ENCODE results near the gene RNF150.

Gene RNF150

DNA sequence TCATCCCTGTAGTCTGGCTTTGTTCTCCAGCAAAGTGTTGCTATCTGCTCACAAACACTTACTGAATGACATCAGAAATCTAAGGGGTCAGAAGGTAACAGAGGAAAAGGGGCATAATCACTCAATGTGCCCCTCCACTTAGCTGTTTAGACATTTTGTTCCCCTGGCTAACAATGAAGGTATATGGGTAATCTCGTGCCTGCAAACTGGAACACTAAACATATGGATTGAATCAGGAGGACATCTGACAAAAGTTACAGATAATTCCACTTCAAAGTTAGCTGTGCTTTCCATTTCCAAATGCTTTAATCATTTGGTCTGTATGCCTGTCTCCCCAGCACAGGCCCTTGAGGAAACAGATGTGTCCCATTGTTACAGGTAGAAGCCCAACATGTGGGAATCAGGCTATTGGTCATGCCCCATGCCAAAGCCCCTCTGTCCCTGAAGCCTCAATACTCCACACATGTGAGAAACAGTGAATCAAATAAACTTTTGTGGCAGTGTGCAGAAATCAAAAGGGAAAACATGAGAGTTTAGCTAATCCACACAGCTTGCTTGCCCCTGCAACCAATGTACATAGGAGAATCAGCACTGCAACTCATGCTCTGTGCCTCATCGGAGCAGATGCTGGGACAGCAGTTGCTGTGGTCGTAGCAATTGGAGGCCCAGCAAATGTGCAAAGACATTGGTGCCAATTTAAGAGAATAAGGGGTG, 111.7 kb downstream of the RNF150 start:
- DNase-seq = no peak

DNA sequence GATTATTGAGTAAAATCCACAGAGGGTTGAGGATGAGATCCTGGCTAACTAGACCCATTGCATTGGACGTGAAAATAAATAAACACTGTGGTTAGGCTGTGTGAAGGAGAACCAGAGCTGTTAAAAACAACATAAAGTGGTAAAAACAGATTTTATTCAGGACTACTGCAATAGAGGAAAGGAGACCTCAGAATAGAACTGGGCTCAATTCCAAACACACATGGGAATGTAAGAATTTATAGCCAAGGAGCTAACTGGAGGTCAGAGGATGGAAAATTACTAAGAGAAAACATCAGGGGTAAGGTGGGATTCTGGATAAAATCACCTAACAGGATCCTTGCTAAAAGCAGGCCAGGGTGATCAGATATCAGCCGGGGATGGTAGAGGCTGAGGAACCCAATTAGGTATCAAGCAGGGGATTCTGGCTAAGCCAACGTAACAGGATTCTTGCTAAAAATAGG, 112.4 kb downstream of the RNF150 start:
- DNase-seq = no peak

DNA sequence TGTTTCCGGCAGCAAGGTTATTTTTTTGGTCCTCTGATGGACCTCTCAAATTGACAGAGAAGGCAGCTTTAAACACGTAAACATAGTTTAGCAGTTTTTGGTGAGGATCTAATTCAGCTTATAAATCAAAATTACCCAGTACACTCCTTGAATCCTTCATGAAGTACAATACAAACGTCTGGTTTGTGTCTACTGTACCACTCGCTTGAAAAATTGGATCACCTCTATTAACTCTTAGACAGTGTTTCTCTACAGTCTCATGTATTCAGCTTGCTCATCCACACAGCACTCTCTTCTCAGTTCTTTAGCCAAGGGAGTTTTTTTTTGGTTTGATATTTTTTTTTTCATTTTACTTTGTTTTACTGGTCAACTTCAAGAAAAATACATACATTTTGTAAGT, 113.5 kb downstream of the RNF150 start:
- DNase-seq = no peak

DNA sequence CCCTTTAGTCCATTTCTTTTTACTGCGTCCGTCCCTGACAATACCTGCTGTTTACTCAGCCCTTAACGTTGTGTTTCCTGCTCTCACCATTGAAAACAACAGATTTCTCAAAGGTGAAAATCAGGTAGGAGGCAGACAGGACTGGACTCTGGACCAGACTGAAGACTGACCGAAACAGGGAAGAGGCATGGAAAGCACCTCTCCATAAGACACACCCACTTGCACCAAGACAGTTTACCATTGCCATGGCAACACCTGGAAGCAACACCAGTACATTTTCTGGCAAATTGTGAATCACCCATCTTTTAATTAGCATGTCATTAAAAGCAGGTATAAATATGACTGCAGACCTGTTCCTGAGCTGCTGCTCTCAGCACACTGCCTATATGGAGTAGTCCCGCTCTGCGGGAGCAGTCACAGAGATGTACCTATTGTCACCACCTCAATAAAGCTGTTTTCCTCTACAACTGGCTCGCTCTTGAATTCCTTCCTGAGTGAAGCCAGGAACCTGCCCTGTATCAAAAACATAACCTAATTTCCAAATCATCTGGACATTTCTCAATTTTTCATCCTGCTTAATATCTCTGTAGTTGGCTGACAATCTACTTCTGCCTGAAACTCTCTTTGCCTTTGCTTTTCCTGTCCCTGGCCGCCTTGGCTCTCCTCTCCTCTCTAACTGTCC, 117.0 kb downstream of the RNF150 start:
- DNase-seq = no peak

DNA sequence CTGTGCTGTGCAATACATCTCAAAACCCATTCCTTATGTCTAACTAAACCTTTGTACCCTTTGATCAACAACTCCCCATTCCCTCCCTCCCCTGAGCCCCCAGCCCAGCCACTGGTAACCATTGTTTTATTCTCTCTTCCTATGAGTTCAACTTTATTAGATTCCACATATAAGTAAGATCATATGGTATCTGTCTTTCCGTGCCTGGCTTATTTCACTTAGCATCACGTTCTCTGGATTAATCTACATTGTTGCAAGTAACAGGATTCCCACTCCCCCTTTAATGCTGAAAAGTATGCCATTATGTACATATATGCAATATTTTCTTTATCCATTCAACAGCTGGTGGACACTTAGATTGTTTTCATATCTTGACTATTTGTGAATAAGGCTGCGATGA, 119.4 kb downstream of the RNF150 start:
- no peak for DNase-seq

DNA sequence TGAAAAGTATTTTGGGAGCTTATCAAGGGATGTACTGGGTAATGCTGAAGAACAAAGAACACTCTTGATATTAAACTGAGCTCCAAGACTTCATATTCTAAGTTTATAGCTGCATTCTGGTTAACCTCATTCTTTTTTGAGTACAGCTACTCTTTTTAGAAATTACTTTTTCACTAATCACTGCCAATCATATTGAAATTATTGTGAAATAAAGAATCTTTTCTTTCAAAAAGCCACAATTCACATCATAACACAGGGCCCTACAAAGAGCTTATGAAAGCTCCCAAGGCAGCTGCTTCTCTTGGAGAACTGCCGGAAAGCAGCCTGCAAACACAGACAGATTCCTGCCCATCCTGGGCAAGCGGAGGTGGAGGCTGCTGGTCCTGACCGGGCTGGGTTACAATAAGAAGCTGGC, 121.4 kb downstream of the RNF150 start:
- DNase-seq = no peak

DNA sequence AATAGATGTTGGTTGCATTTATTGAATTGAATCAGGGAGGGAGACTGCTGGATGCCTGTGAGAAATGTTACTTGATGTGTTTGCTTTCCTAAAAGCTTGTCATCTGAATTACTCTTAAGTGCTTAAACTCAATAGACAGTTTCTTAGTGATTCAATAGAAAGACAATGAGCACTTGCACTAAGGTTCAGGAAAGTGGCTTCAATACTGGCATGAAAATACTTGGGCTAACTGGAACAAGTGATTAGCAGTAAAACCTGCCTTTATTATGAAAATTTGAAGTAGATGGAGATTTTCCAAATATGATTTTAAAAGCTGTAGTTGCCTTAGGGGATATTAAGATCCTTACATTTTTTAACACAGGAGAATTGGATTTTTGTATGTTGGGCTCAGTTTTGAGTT, 123.3 kb downstream of the RNF150 start:
- DNase-seq = no peak

DNA sequence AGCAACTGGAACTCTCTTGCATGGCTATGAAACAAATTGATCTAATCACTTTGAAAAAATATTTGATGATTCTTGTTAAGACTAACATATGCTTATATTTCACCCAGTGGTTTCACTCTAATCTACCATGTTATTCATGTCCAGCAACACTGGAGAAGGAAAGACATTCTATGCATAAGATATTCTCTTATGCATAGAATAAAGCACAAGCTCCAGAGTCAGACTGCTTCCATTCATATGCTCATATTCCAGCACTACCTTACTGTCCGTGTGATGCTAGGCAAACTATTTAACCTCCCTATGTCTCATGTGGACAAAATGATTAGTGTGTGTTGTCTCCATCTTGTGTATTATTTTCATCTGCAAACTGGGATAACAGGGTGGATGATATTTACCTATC, 124.1 kb downstream of the RNF150 start:
- DNase-seq = no peak

DNA sequence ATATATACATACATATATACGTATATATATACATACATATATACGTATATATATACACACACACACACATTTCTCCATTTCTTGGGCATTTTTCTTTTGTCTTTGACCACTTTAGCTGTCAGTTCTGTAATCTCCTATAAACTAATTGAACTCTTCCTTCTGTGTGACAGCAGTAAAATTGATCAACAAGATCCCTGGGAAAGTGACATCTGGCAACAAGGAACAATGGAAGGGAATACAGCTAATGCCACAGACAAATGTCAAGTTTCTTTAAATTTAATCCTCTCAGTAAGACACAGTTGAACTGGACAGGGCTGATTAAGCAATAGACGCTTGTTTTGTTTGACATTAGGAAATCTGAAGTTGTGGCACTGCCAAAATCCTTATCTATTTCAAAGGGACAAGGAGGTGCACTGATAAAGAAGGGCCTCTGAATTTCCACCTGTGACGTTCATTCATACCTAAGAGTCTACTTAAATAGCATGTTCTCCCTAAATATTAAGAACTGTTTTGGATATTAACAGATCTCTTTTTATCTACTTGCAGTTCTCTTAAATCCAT, 126.9 kb downstream of the RNF150 start:
- DNase-seq = no peak

DNA sequence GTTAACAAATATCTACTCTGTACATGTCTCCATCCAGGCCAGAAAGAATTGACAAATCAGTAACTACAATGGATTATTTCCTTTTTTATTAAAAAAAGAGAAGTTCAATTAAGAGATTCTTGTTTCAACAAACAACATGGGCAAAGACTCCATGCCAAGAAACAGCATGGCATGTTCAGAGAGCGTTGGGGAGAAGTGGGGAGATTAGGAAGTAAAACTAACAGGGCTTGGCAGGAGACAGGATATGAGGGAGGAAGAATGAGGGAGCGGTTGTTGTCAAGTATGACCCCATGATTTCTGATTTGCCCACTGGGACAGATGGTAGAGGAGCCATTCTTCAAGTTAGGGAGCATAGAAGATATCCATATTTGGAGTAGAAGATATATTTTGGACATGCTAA, 128.4 kb downstream of the RNF150 start:
- DNase-seq = no peak

DNA sequence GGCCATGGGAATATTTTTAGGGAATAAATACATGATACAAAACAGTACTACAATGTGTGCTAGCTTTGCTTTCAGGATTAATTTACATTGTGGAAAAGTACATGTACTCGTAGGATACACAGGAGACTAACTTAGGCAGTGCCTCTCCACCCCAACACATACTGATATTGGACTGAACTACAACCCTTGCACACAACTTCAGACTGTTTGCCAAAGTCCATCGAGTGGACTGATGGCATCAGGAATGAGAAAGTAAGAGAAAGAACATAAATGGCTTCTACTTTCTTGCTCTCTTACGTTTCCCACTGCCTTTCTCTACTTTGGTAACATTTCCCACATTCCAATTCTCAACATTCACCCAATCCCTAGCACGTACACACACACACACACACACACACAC, 130.1 kb downstream of the RNF150 start:
- no peak for DNase-seq

DNA sequence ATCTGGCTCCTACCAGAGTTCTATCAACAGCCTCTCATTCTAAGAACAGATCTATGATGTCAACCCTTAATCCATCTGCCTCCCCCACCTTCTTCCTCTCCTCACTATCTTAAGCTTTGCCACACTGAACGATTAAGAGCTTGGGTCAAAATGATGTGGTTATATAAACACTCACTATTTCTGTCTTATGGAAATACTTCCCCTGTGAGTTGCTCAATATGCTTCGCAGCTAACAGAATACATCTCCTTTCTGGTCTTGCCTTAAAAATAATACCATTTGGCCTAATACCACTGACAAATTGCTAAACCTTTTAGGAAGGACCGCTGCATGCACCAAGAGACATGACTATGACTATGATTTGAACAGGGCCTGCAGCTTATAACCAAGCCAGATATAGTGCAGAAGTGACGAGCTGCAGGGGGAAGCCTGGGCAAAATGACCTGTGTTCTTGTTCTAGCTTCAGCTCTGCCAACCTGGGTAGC, 130.9 kb downstream of the RNF150 start:
- DNase-seq = no peak

DNA sequence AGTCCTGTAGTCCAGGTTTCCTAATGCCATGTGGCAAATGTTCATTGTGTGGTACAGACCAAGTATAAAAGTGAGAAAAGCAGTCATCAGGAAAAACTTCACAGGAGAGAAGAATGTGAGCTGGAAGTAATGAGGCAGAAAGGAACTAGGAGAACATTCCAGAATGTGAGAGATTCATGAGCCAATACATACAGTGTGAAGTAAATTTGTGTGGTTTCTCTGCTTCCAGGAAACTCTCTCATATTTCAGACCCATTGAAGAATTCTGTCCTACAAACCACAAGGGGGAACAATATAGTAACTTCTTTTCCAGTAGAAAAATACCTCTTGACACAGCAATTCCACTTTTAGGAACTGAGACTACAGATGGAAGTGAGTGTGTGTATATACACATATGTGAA, 136.5 kb downstream of the RNF150 start:
- no peak for DNase-seq

DNA sequence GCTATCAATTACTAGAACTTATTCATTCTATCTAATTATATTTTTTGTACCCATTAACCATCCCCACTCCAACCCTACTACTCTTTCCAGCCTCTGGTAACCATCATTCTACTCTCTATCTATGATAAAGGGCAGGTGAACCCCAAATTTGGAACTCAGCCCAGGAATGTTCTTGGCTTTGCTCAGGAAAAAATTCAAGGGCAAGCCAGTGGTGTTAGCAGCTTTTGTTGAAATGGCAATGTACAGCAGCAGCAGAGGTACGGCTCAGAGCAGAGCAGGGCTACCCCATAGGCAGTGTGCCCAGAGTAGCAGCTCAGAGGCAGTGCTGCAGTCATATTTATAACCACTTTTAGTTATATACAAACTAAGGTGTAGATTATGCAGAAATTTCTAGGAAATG, 138.2 kb downstream of the RNF150 start:
- no peak for DNase-seq

DNA sequence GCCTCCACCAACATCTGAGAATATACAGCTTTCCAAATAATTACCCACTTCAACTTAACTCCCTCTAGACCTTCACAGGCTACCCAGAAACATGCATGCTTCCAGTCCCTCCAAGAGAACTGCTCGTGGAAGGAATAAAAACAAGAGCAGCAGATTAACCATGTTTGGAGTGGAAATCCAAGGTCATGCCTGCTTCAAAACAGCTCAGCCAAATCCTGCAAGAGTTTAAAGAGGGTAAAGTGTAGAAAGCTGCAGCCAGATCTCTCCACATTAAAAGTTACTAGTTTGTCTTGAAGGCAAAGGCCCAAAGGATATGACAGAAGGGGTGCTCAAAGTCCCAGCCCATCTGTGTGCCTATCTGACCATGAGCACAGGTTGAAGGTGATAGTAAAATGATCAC, 139.3 kb downstream of the RNF150 start:
- DNase-seq = no peak

DNA sequence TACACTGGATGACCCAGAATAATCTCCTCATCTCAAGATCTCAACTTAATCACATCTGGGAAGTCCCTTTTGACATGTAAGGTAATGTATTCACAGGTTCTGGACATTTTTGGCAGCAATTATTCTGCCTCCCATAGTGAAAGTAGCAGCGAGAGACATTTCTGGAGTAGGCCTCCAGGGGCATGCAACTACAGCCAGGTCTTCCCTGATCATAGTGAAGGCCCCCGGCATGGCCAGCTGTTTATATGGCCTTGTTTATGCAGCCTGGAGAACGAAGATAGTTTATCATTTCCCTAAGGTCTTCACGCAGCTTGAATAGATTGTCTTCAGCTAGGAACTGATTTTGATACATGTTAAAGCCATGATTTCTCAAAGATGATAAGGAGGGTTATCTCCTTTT, 139.9 kb downstream of the RNF150 start:
- no peak for DNase-seq

DNA sequence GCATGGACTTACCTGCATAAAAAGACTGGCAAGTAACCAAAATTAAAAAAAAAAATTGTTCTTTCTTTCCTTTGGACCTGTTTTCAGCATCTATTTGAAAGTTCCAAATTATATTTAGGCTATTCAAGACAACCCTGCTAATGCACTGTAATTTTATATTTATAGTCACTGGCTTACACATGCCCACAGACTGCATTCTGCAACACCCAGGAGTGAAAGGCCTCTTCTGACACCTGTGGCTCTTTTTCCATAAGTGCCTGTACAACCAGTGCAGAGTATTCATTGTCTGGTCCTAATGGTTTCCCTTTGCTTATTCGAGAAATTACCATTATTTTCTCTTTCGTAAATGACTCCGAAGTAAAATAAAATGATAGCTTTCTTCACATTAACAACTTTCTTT, 143.3 kb downstream of the RNF150 start:
- no peak for DNase-seq

DNA sequence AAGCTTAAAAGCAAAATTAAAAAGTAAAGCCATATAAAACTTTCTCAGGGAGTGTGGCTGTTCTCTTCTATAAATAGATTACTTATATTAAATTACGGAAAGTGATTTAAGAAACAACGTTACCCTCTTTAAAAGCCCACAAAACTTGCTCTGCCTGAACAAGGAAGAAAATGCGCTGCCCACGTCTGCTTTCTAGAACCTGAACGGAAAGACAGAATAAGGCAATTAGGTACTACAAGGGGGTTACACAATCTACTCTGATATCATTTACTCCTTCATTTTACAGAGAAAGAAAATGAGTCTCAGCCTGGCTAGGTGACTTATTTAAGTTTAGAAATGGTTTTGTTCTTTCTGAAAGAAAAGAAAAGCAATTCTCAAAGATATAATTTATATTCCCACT, 147.2 kb downstream of the RNF150 start:
- DNase-seq = no peak

DNA sequence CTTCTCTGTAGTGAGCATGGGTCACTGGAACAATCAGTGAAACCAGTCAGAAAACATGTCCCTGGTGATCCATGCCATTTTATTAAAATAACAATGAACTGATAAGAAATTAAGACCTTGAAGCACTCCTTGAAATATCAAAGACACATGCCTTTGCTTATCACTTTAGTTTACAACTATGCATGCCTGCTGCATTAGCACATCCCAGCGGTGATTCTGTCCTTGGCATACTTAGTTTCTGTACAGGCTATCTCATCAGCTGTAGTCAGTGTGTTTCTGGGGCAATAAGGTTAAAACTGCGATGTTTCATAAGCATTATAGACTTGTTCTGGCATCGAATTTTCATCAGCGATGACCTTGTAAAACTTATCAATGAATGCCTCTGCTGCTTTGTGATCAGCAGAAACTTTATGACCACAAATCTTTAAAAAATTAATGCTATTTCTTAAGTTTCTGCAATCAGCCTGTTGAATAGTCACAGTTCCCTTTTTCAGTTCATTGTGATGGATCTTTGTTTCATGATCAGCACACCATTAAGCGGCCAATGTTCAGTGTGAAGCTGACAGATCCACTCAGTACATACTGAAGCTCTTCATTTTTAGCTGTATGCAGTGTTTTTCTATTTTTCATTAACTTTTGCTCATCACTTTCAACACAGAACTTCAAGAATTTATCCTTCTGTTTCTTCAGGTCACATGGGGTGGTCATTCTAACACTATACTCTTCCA, 150.5 kb downstream of the RNF150 start:
- DNase-seq = no peak

DNA sequence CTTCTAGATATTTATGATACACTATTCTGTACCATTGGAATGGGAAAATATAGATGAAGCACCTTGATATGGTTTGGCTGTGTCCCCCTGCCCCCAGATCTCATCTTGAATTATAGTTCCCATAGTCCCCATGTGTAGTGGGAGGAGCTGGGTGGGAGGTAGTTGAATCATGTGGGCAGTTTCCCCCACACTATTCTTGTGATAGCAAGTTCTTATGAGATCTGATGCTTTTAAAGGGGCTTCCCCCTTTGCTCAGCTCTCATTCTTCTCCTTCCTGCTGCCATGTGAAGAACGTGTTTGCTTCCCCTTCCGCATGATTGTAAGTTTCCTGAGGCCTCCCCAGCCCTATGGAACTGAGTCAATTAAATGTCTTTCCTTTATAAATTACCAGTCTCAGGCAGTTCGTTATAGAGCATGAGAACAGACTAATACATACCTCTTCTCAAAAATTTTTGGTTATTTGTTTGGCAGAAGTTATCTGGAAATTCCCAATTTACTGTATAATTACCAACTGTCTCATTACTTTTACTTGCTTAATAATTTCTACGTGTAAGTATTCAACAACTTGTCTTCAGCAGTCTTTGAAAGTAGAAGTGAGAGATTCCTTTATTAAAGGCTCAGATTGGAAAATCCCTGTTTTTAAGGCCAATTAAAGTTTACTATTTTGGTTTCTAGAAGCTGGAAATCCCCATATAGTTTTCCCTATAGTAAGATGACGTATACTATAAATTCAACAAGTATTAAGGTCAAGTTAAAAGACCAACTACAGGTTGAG, 152.7 kb downstream of the RNF150 start:
- no peak for DNase-seq

DNA sequence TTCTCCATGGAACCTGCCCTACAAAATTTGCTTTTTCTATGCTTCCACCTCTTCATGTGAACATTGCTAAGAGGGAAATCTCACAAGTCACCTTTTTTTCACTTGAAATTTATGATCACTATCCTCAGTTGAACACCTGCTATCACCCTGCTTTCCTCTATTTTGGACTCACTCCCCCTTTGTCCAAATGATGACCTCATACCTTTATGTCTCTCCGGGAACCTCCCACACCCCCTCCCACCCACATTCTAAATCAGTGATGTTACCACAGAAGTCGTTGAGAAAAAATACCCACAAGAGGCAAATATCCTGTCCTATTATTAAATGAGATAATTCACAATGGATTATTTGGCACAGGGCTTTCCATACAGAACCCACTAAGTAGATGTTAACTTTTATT, 156.5 kb downstream of the RNF150 start:
- no peak for DNase-seq

DNA sequence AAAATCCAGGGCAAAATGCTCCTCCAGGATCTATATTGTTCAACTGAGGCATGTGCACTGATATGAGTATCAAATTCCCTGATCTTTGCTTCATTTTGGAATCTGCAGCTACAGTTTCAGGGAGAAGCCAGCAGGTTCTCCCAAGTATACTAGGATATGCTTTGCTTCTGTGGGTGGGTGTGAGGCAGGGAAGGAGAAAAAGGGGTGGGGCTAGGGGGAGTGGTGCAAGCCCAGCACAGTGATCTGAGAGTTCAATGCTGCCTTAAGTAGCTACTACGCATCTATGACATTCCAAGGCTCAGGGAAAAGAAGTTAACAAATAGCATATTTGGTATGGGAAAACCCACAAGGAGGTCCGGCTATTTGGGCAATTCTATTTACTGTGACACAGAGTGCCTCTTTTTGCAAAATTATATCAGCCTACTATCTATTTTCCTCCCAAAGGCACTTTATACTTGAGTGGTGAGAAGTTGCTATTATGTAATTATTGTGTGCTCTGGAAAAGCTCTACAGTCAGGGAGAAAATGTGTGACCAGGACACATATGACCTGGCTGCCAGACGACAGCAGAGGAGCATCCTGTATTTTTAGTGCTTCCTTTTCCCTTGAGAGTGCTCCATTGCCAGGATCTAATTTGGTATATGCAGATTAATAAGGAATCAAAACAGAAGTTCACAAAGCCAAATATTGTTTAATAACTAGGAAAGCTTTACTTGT, 162.0 kb downstream of the RNF150 start:
- DNase-seq = no peak

Measured in activated naive CD4-positive, alpha-beta T cell treated with Interleukin-2 at 50 U/mL for 16 hours (primary cell).